T-helper 1 cell treated with Interleukin-12 subunit alpha and Interleukin-12 subunit beta and Interleukin-4 antibody, amounts not matched to agents 30 μg/mL and 1 μg/mL, for 36 hours (primary cell): ENCODE results near the gene SPTB.

Experiments
- H3K27ac Mint-ChIP-seq: one replicate; pipeline ENCODE4 v1.8.0; 2021; ENCODE audit warnings: mild to moderate bottlenecking, mixed read lengths
- H3K27me3 Mint-ChIP-seq: one replicate; pipeline ENCODE4 v1.8.0; 2021; ENCODE audit warnings: low read depth, mixed read lengths
- H3K36me3 Mint-ChIP-seq: one replicate; pipeline ENCODE4 v1.8.0; 2021; ENCODE audit warnings: low read depth, mixed read lengths
- H3K4me1 Mint-ChIP-seq: one replicate; pipeline ENCODE4 v1.8.0; 2021; ENCODE audit warnings: low read depth, mixed read lengths
- H3K4me3 Mint-ChIP-seq: one replicate; pipeline ENCODE4 v1.8.0; 2021; ENCODE audit warnings: mild to moderate bottlenecking, moderate library complexity, mixed read lengths
- H3K9me3 Mint-ChIP-seq: one replicate; pipeline ENCODE4 v1.8.0; 2021; ENCODE audit warnings: mixed read lengths

SPTB gene

GRCh38 chr14:64721899-64722298 is 157.8 kb downstream of the SPTB start:
- peaks cover 87% of the 10 kb centered on the region for H3K4me1 Mint-ChIP-seq

GRCh38 chr14:64721391-64721791 is 158.3 kb downstream of the SPTB start:
- no peak overlapping the region for H3K4me3 Mint-ChIP-seq
- H3K36me3 Mint-ChIP-seq, result peaks cover 37% of the 10 kb centered on the region
- H3K27me3 Mint-ChIP-seq, result peaks cover 4% of the 10 kb centered on the region
- H3K9me3 Mint-ChIP-seq, result no peaks in the 10 kb centered on the region
- H3K4me1 Mint-ChIP-seq, result peaks cover 87% of the 10 kb centered on the region
- H3K27ac Mint-ChIP-seq, result peak overlapping the region; percentile 36

More at GRCh38 chr14:64721899-64722298, 157.8 kb downstream of the SPTB start:
- Mint-ChIP-seq H3K27ac (peak overlapping the region; percentile 73), H3K27me3 (peaks cover 4% of the 10 kb centered on the region), H3K4me3 (no peak overlapping the region), H3K9me3 (no peaks in the 10 kb centered on the region), H3K36me3 (peaks cover 33% of the 10 kb centered on the region)

- H3K27me3 Mint-ChIP-seq, result no peaks in the 10 kb centered on the region
- H3K36me3 Mint-ChIP-seq, result peaks cover 41% of the 10 kb centered on the region
- peaks cover 85% of the 10 kb centered on the region for H3K4me1 Mint-ChIP-seq
- no peaks in the 10 kb centered on the region for H3K9me3 Mint-ChIP-seq
- no peak overlapping the region for H3K27ac Mint-ChIP-seq
- no peak overlapping the region for H3K4me3 Mint-ChIP-seq
Measured at GRCh38 chr14:64720131-64720576, 159.6 kb downstream of the SPTB start.

GRCh38 chr14:64719601-64720000 is 160.1 kb downstream of the SPTB start:
- H3K9me3 Mint-ChIP-seq, result peaks cover 1% of the 10 kb centered on the region
- H3K4me3 Mint-ChIP-seq, result no peak overlapping the region
- peaks cover 83% of the 10 kb centered on the region for H3K4me1 Mint-ChIP-seq
- H3K27me3 Mint-ChIP-seq, result peaks cover under 1% of the 10 kb centered on the region
- H3K27ac Mint-ChIP-seq, result no peak overlapping the region
- peaks cover 46% of the 10 kb centered on the region for H3K36me3 Mint-ChIP-seq

GRCh38 chr14:64718762-64719161 is 160.9 kb downstream of the SPTB start:
- peak overlapping the region; percentile 23 for H3K27ac Mint-ChIP-seq
- peaks cover 9% of the 10 kb centered on the region for H3K27me3 Mint-ChIP-seq
- H3K4me1 Mint-ChIP-seq, result peaks cover 83% of the 10 kb centered on the region
- H3K4me3 Mint-ChIP-seq, result no peak overlapping the region
- H3K9me3 Mint-ChIP-seq, result peaks cover 10% of the 10 kb centered on the region
- H3K36me3 Mint-ChIP-seq, result peaks cover 47% of the 10 kb centered on the region

- Mint-ChIP-seq H3K27me3 (peaks cover 18% of the 10 kb centered on the region), H3K36me3 (peaks cover 52% of the 10 kb centered on the region), H3K9me3 (peaks cover 19% of the 10 kb centered on the region), H3K4me3 (peak overlapping the region; percentile 56), H3K4me1 (peaks cover 77% of the 10 kb centered on the region), H3K27ac (no peak overlapping the region)
Measured at GRCh38 chr14:64717870-64718269, 161.8 kb downstream of the SPTB start.

GRCh38 chr14:64715628-64716412 is 163.9 kb downstream of the SPTB start:
- Mint-ChIP-seq H3K27ac (no peak overlapping the region), H3K4me1 (peaks cover 67% of the 10 kb centered on the region), H3K4me3 (no peak overlapping the region), H3K36me3 (peaks cover 61% of the 10 kb centered on the region), H3K9me3 (peaks cover 27% of the 10 kb centered on the region), H3K27me3 (peaks cover 28% of the 10 kb centered on the region)

- Mint-ChIP-seq H3K27ac (no peak overlapping the region), H3K4me1 (peaks cover 66% of the 10 kb centered on the region), H3K36me3 (peaks cover 57% of the 10 kb centered on the region), H3K9me3 (peaks cover 27% of the 10 kb centered on the region), H3K4me3 (no peak overlapping the region), H3K27me3 (peaks cover 28% of the 10 kb centered on the region)
Measured at GRCh38 chr14:64715146-64715627, 164.5 kb downstream of the SPTB start.

- H3K9me3 Mint-ChIP-seq, result peaks cover 27% of the 10 kb centered on the region
- H3K4me1 Mint-ChIP-seq, result peaks cover 66% of the 10 kb centered on the region
- peak overlapping the region; percentile 8 for H3K27ac Mint-ChIP-seq
- H3K4me3 Mint-ChIP-seq, result no peak overlapping the region
- H3K27me3 Mint-ChIP-seq, result peaks cover 28% of the 10 kb centered on the region
- peaks cover 56% of the 10 kb centered on the region for H3K36me3 Mint-ChIP-seq
Measured at GRCh38 chr14:64714432-64715025, 165.2 kb downstream of the SPTB start.

- Mint-ChIP-seq H3K4me1 (peaks cover 70% of the 10 kb centered on the region), H3K27me3 (peaks cover 28% of the 10 kb centered on the region), H3K4me3 (no peak overlapping the region), H3K27ac (no peak overlapping the region), H3K9me3 (peaks cover 27% of the 10 kb centered on the region), H3K36me3 (peaks cover 59% of the 10 kb centered on the region)
Measured at GRCh38 chr14:64713677-64714076, 166.0 kb downstream of the SPTB start.

GRCh38 chr14:64711039-64711438 is 168.7 kb downstream of the SPTB start:
- H3K4me1 Mint-ChIP-seq, result peaks cover 62% of the 10 kb centered on the region
- H3K27ac Mint-ChIP-seq, result no peak overlapping the region
- peaks cover 27% of the 10 kb centered on the region for H3K9me3 Mint-ChIP-seq
- H3K36me3 Mint-ChIP-seq, result peaks cover 52% of the 10 kb centered on the region
- H3K27me3 Mint-ChIP-seq, result peaks cover 29% of the 10 kb centered on the region
- H3K4me3 Mint-ChIP-seq, result no peak overlapping the region

- Mint-ChIP-seq H3K9me3 (peaks cover 20% of the 10 kb centered on the region), H3K27ac (peak overlapping the region; percentile 84), H3K27me3 (peaks cover 34% of the 10 kb centered on the region), H3K4me1 (peaks cover 53% of the 10 kb centered on the region), H3K4me3 (peak overlapping the region; percentile 73), H3K36me3 (peaks cover 41% of the 10 kb centered on the region)
Measured at GRCh38 chr14:64709126-64709525, 170.6 kb downstream of the SPTB start.

- H3K36me3 Mint-ChIP-seq, result peaks cover 35% of the 10 kb centered on the region
- peak overlapping the region; percentile 73 for H3K4me3 Mint-ChIP-seq
- peaks cover 54% of the 10 kb centered on the region for H3K4me1 Mint-ChIP-seq
- H3K27ac Mint-ChIP-seq, result peak overlapping the region; percentile 84
- peaks cover 13% of the 10 kb centered on the region for H3K9me3 Mint-ChIP-seq
- H3K27me3 Mint-ChIP-seq, result peaks cover 32% of the 10 kb centered on the region
Measured at GRCh38 chr14:64708148-64709004, 171.3 kb downstream of the SPTB start.

- peaks cover 32% of the 10 kb centered on the region for H3K27me3 Mint-ChIP-seq
- peak overlapping the region; percentile 73 for H3K4me3 Mint-ChIP-seq
- H3K36me3 Mint-ChIP-seq, result peaks cover 28% of the 10 kb centered on the region
- H3K27ac Mint-ChIP-seq, result peak overlapping the region; percentile 84
- H3K9me3 Mint-ChIP-seq, result peaks cover 6% of the 10 kb centered on the region
- peaks cover 56% of the 10 kb centered on the region for H3K4me1 Mint-ChIP-seq
Measured at GRCh38 chr14:64707661-64708060, 172.0 kb downstream of the SPTB start.
